GM18870 (cell line): ENCODE data around the gene ATP10B.
"Not testable (repeated sequence)": the region's sequence is repeated elsewhere in the genome, so short reads cannot be mapped to it uniquely, and the experiment has no call there.

Experiments
- ATAC-seq: cut with Tn5 transposase; IDR thresholded peaks from one replicate; pipeline ENCODE4 v1.9.1; 2021; ENCODE audit warnings: moderate library complexity; ENCODE audit not compliant: unreplicated experiment

The ATP10B gene

DNA sequence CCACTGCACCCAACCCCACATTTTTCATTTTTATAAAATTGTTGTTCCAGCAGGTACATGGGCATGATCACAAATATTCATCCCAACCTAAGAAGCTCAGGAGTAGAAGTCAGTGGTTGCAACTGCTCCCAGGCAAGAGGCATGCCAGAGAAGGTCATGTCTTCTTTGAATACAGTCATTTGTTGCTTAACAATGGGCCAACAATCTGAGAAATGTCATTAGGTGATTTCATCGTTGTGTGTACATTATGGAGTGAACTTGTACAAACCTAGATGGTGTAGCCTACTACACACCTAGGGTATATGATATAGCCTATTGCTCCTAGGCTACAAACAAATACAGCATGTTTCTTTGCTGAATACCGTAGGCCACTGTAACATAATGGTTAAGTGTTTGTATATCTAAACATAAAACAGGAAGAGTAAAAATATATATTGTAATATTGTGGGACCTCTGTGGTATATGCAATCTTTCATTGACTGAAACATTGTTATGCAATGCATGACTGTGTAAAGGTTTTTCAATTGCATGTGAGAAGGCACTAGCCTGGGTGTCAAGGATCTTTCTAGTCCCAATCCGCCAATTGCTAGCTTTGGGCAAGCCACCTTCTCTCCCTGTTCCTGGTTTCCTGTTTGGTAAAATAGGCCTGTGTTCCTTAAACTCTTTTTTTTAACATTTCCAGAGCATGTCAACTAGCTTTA lies 27.6 kb downstream of the ATP10B start:
- no peak for ATAC-seq

DNA sequence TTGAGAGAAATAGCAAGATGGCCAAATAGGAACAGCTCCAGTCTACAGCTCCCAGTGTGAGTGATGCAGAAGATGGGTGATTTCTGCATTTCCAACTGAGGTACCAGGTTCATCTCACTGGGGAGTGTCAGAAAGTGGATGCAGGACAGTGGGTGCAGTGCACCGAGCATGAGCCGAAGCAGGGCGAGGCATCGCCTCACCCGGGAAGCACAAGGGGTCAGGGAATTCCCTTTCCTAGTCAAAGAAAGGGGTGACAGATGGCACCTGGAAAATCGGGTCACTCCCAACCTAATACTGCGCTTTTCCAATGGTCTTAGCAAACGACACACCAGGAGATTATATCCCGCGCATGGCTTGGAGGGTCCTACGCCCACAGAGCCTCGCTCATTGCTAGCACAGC lies 39.0 kb downstream of the ATP10B start:
- not testable (repeated sequence) for ATAC-seq

DNA sequence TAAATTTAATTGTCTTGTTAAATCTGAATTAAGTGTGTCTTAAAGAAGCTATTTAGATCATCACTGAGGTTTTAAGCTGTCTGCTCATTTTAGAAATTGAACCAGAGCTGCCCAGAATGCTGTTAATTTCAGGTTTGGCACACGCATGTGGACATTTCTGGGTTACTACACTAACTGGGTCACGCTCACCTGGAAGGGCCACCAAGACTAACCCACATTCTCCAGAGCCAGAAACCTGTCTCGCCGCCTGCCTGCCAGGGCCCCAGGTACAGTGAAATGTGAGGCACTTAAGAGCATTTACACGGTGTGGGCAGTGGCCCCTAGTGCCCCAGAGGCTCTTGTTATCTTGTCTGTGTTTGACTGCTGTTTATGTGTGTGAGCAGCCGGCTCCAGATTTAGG lies 46.6 kb downstream of the ATP10B start:
- no peak for ATAC-seq

DNA sequence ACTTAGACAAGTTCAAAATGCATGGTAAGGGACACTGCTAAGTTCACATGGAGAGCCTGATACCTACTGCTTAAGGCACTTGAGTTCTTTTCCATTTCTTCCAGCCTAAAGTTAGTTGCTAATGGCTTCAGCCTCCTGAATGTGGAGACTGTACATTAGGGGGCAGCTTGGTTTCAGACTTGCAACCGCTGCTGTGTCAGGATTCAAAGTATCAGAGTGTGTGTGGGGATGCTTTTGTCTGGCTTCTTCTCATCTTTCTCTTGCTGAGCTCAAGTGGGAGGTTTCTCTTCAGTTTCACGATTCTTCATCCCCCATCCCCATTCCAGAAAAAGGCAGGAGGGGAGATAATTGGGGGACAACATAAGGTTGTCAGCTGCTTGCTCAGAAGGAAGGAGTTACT lies 49.4 kb downstream of the ATP10B start:
- ATAC-seq = peak; percentile 38

DNA sequence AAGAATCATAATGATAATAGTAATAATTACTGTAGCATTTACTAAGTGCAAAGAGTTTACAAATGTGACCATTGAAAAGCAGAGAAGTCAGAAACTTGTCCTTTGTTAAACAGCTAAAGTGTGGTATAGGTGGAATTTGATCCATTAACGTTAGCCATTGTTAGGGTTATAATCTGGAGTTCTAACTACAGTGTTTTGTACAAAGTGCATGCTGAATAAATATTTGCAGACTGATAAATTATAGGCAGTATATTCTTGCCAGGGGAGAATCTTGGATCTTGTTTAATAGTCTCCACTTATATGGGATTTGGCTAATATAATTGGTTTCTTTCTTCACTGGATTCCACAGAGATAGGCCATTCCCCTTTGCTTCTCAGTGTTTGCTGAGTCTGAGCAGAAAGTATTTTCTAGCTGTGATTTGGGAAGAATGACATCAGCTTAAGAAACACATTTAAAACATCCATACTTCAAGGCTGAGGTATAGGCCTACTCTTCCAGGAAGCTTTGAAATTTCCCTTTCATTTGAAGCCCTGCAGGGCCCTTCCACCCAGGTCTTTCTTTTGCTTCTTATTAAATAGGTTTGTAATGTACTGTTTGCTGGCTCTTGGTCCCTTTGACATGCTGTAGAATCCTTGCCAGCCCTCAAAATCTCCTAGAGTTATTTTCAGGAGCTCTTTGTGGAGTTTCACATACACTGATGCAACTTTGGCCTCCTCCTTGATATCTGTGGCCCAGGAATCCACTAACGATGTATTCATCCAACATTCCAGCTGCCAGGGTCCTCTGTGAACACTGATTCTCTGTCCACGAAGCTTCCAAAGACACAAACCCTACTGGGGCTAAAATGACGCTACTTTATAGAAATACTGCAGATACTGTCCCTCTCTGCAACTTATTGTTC lies 51.4 kb downstream of the ATP10B start:
- ATAC-seq = no peak

DNA sequence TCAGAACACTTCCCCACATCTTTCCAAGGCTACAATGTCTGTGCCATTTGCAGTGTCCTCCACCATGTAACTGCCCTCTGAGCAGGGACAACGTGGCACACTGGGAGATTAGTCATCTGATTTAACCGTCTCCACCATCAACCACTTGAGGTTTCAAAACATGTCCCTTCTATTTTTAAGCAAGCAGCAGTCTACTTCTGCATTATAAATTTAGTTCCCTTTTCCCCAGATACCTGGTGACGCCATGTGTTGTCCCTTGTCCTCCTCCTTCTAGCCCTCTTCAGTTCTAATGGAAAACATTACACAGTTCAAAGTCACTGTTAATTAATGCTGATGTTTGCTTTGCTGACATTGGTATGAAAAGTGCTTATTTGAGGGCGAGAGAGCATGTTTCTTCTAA lies 52.8 kb downstream of the ATP10B start:
- peak; percentile 77 for ATAC-seq

DNA sequence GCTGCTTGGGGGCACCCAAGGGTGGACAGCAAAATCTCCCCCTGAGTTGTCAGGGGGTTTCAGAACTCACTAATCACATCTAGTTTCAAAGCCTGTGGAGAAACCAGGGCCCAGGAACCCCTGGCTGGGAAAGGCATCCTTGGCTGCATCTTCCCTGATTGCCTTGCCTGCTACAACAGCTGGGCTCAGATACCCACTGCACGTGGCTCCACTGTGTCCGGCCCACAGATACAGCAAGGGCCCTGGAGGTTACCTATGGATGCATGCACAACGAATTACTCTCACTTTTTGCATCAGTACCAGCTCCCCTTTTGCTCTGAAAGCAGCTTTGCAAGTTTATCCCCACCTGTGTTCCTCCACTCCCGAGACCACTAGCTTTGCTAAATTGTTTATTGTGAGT lies 55.0 kb downstream of the ATP10B start:
- no peak for ATAC-seq

DNA sequence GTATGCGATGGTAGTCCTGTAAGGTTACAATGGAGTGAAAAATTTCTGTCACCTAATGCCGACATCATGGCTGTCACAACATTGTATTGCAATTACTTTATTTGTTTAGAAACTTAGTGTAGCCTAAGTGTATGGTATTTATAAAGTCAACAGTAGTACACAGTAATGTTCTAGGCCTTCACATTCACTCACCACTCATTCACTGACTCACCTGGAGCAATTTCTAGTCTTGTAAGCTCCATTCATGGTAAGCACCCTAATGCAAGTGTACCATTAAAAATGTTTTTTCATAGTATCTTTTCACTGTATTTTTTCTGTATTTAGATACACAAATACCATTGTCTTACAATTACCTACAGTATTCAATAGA lies 58.5 kb downstream of the ATP10B start:
- ATAC-seq = no peak

DNA sequence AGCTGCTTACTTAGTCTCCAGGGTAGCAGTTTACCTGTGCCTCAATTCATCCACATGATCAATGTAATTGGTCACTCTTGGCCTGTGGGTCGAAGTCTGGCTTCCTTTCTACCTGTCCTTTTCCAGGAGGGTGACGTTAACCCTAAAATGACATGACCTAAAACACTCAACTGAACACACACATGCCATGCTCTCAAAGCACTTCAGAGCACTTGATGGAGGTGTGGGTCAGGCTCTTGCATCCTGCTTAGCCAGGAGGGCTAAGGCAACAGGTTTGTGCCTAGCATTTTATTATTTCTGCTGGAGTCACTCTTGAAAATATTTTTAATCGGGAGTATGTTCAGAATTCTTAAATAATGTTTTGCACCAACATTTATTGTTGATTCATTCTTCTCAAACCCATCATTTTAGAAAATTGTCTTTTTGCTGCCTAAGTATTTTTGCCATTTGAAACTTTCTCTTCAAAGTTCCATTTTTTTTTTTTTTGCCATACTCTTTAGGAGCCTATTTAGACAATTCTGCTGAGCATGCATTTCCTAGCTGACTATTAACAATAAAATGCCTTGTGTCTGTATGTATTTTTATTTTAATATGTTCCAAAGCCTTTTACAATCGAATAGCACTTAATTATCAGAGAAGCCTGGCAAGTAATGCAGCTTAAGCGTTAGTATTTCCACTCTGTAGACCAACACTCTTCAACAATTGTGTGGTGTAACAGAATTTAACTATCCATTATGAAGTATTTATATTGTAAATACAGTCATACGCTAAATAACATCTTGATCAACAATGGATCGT lies 59.1 kb downstream of the ATP10B start:
- ATAC-seq = no peak

DNA sequence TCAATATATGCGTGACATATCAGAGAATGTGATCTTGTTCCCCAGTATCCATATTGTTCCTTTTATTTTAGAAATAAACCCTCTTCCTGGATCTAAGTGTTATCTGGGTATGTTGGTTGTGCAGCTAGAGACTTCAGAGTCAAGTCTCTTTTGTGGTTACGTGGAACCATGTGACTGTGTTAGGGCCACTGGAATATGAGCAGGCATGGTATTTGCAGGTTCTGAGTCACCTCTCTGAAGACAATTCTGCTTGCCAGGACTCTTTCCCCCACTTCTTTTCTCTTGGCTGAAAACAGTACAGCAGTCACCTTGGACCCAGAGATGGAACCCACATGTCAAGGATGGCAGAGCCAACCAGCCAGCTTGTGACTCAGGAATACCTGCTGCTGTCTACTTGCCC lies 59.7 kb downstream of the ATP10B start:
- ATAC-seq = no peak

DNA sequence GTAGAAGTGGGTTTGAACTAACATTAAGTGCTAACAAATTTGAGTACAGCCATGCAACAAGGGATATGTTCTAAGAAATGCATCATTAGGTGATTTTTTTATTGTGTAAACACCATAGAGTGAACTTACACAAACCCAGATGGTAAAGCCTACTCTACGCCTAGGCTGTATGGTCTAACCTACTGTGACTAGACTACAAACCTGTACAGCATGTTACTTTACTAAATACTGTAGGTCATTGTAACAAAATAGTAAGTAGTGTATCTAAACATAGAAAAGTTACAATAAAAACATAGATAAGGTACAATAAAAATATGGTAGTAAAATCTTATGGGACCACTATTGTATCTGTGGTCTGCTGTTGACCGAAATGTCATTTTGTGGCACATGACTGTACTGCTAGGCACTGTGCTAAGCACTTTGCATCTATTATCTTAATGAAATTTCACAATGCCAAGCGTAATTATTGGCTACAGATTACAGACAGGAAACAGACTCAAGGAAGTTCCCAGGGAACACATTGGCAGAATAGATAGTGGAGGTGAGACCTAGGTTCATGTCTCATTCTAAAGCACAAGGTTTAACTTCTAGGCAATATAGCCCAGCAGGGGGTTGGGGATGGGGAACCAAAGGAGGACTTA lies 62.7 kb downstream of the ATP10B start:
- no peak for ATAC-seq

DNA sequence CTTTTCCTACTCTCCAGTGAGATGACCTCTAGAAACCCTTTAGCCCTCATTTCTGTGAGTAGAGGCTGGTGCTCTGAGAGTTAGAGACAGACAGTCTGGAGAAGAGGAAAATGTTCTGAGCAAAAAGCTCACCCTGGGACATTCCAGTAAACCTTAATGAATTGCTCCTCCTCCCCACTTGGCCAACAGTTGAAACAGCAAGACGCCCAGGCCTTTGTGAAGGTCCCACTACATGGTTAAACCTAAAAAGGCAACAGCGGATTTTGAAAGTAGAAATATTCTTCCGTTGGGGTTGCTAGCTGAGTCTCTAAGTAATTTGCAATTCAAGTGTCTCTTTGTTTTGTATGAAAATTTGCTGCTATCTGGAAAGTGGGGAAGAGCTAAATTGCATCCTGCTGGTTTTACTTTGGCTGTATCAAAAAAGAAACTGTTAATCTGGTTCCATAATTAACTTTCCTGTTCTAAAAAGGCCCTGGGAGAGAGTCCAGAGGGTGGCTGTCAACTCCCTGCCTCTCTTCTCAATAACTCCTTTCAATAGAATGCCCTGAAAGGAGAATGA lies 63.8 kb downstream of the ATP10B start:
- no peak for ATAC-seq

DNA sequence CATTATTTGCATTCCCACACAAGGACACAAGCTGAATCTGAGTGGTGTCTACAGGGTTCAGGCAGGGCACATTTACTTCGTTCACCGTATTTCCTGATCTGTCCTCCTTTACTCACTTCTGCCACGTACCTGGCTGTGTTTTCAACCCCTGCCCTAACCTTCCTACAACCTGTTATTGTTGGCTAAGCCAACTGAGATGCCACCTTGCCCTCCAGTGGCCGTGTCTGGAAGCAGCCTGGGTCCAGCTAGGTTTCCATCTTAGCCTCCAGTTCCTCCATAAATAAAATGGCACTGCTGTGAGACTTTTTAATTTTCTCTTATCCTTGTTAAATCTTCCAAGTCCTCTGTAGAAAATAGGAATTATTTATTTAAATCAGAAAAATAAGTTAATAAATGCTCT lies 64.8 kb downstream of the ATP10B start:
- ATAC-seq = no peak

DNA sequence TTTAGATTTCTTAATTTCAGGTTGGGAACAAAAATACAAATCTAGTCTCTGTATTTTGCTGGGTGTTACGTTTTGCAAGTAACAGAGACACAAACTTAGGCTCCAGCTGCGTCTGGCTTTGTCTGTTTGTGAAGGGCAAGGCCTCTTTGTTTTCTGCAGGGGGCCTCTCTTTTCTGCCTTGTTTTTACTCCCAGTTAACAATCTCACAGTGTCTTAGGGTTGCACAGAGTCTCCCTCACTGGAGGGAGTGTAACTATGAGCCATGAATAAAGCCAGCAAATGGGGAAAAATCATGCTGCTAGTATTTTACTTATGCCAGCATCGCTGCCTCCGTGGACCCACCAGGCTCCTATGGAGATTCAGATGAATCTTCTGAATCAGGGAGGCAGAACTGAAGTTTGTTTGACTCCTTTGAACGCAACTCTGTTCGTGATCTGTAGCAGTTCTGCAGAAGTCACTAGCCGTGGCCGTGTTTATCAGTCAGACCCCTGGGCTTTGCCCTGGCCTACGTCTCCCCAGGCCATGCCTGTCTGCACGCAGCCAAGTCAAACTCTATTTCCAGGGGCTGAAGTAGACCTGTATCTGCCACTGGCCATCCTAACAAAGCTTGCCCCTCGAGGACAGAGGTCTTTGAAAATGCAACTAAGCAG lies 77.2 kb downstream of the ATP10B start:
- no peak for ATAC-seq

DNA sequence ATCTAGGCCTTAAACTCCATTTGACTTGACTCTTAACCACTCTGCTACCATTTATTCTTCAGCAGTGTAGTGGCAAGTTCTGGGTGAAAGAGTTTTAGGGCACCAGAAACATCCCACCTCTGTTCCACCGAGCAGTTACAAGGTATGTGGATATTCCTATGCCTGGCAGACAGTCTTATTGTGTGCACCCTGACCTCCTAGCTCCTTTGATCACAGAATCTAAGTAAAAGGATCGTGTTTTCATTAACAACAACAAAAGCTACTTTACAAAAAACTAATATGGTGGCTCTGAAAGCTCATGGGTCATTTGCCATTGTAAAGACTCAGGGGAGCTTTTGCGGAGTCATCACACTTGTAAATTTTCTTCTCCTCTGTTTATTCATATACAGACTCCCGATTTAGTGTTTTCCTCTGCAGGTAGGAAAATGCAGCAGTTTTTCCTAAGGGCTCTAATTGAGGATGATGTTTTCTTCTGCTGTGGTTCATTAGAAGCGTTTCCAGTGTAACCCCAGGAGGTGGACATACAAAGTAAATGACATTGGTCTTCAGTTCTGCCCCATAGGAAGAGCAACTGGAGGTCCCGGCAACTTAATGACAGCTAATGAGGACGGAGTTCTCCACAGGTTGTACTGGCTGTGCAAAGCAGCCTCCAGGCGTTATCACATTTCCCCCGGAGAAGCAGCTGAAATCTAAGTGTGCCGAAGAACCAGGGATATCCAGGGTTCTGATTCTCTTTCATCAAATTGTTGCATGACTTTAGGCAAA lies 78.2 kb downstream of the ATP10B start:
- ATAC-seq = no peak

DNA sequence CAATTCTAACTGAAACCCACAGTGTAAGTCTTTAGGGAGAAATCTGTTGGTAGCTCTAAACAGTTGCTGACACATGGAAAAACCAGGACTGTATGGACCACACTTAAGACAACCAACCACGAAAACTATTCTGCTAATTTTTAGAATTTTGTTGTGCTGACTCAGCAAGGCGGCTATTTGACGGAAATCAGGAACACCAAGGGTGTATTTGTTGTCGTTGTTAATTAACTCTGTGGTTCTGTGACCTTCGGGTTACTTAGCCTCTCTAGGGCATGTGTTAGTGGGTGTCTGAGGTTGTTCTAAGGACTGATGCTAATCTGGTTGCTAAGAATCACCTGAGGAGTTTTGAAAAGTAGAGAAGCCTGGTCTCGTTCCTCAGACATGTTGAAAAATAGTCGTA lies 79.2 kb downstream of the ATP10B start:
- ATAC-seq = no peak

DNA sequence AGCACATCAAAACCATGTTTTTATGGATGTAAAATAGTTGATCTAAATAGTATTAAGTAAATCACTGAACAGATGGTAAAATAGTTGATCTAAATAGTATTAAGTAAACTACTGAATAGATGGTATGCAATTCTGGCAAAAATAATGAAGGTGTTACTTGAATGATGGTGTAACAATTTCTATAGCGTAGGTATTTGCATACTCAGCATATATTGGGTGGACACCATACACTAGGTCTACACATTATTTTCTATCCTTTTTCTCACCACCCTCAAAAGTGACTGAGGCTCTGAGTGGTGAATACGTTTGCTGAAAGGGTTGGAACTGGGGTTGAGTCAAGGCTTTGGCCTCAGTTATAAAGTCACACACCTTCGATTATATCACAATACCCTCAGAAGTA lies 81.3 kb downstream of the ATP10B start:
- ATAC-seq = no peak

DNA sequence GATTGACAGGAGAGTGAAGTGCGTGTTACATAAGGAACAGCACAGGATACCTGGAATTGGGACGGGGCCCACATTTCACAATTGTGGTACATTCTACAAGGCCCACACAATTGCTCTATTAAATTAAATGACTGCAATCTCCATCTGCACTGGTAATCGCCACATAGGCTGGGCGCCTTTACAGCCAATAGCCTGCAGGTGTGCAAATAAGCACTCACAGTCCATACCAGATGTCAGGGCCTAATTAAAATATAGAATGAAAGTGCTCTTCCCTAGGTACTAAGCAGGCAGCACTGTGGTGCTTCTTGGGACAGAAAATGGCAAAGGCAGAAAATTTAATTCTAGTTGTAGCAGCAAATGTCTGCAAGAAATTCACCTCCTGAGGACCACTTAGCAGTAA lies 82.7 kb downstream of the ATP10B start:
- ATAC-seq = no peak

DNA sequence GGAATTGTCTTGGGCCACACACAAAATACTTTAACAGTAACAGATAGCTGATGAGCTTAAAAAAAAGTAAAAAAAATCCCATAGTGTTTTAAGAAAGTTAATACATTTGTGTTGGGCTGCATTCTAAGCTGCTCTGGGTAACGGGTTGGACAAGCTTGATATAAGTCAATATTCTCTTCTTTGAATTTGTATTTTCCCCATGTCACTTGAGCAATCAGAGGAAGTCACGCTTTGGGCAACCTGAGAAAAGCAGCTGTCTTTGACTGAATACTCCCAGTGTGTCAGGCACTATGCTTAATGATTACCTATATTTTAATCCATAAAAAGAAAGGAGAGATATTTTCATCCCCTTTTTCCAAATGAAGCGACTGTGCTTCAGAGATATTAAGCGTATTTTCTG lies 84.9 kb downstream of the ATP10B start:
- ATAC-seq = no peak

DNA sequence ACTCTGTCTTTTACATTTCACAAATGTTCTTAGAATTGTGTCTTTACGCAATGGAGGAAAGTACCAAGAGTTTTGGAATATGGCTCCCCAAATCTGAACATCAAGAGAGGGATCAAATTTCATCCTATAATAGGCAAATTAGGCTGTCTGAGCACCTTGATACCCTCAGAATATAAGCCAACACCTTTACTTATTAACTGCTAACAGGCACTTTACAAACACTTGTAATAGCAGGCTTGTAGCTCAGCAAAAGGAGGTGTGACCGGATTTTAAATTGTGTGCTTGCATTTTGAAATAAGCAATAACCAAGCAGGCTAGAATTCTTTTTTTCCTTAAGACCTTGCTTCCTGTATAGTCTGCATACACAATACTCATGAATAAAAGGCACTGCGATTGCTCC lies 92.0 kb downstream of the ATP10B start:
- no peak for ATAC-seq
